ENCODE data around the gene CRB1. TPM values are rescaled to one million over a fixed set of nuclear protein-coding genes. Genes with fewer than 3 reads are reported as not detected.

CRB1 gene
- total RNA-seq, 6 experiments from 2014 or later = 0.07 TPM; not detected in 5

DNA sequence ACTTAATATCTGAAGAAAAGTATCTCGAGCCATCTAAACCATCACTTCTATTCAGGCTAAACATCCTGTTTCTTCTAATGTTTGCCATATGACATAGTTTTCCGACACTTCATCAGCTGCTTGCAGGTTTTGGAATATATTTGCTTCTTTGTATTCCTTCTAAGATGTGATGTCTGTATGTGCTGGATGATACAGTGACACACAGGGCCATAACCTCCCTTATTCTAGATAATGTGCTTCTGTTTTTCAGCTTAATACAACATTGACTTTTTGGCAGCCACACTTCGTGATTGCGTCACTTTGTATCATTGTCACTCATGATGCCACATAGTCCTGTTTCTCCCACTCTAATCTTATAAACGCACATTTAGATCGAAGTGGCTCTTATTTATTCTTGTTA, 156.3 kb downstream of the CRB1 start:
- H3K36me3 Mint-ChIP-seq (ENCODE audit: low read depth) = no peaks in the 10 kb centered on the region
- TF ChIP-seq CTCF (IDR thresholded peaks at IDR 0.05) = no peak
- H3K9me3 Mint-ChIP-seq = no peaks in the 10 kb centered on the region
- no peak overlapping the region for H3K4me3 Mint-ChIP-seq
- no peak for DNase-seq
- no peak overlapping the region for H3K27ac Mint-ChIP-seq
- H3K27me3 Mint-ChIP-seq (ENCODE audit: insufficient read depth) = peaks cover 2% of the 10 kb centered on the region; the same call in 1 of the 2 replicates
- H3K4me1 Mint-ChIP-seq (ENCODE audit: low read depth) = peaks cover 8% of the 10 kb centered on the region

GRCh38 chr1:197429372-197429771, 161.3 kb downstream of the CRB1 start:
- no peak for DNase-seq
- H3K4me1 Mint-ChIP-seq (ENCODE audit: low read depth) = no peaks in the 10 kb centered on the region
- peaks cover 4% of the 10 kb centered on the region; the same call in 1 of the 2 replicates for H3K27me3 Mint-ChIP-seq (ENCODE audit: insufficient read depth)
- no peaks in the 10 kb centered on the region for H3K9me3 Mint-ChIP-seq
- no peak for TF ChIP-seq CTCF (IDR thresholded peaks at IDR 0.05)
- H3K27ac Mint-ChIP-seq = no peak overlapping the region
- H3K4me3 Mint-ChIP-seq = no peak overlapping the region
- H3K36me3 Mint-ChIP-seq (ENCODE audit: low read depth) = no peaks in the 10 kb centered on the region

DNA sequence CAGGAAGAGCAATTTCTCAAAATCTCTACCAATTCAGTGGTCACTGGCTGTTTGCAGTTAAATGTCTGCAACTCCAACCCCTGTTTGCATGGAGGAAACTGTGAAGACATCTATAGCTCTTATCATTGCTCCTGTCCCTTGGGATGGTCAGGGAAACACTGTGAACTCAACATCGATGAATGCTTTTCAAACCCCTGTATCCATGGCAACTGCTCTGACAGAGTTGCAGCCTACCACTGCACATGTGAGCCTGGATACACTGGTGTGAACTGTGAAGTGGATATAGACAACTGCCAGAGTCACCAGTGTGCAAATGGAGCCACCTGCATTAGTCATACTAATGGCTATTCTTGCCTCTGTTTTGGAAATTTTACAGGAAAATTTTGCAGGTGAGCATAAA, 167.2 kb downstream of the CRB1 start:
- no peaks in the 10 kb centered on the region for H3K36me3 Mint-ChIP-seq (ENCODE audit: low read depth)
- no peak for DNase-seq

GRCh38 chr1:197437601-197438000, 169.5 kb downstream of the CRB1 start:
- no peaks in the 10 kb centered on the region for H3K36me3 Mint-ChIP-seq (ENCODE audit: low read depth)
- no peaks in the 10 kb centered on the region; the same call in 1 of the 2 replicates for H3K27me3 Mint-ChIP-seq (ENCODE audit: insufficient read depth)
- H3K27ac Mint-ChIP-seq = no peak overlapping the region
- H3K4me1 Mint-ChIP-seq (ENCODE audit: low read depth) = peaks cover 8% of the 10 kb centered on the region
- no peak for TF ChIP-seq CTCF (IDR thresholded peaks at IDR 0.05)
- H3K9me3 Mint-ChIP-seq = no peaks in the 10 kb centered on the region
- no peak for DNase-seq
- no peak overlapping the region for H3K4me3 Mint-ChIP-seq

More for the DNA sequence above, 167.2 kb downstream of the CRB1 start:
- Mint-ChIP-seq H3K4me3 (no peak overlapping the region), H3K9me3 (no peaks in the 10 kb centered on the region), H3K27me3 (ENCODE audit: insufficient read depth) (no peaks in the 10 kb centered on the region; the same call in 1 of the 2 replicates), H3K4me1 (ENCODE audit: low read depth) (no peaks in the 10 kb centered on the region), H3K27ac (no peak overlapping the region)
- no peak for TF ChIP-seq CTCF (IDR thresholded peaks at IDR 0.05)

- peaks cover 8% of the 10 kb centered on the region for H3K4me1 Mint-ChIP-seq (ENCODE audit: low read depth)
- no peak for DNase-seq
- TF ChIP-seq CTCF (IDR thresholded peaks at IDR 0.05) = no peak
- no peaks in the 10 kb centered on the region for H3K36me3 Mint-ChIP-seq (ENCODE audit: low read depth)
- no peak overlapping the region for H3K4me3 Mint-ChIP-seq
- H3K27me3 Mint-ChIP-seq (ENCODE audit: insufficient read depth) = no peaks in the 10 kb centered on the region; the same call in 1 of the 2 replicates
- H3K27ac Mint-ChIP-seq = no peak overlapping the region
- no peaks in the 10 kb centered on the region for H3K9me3 Mint-ChIP-seq
Observed at GRCh38 chr1:197438010-197438790, 170.1 kb downstream of the CRB1 start.

All from HFFc6 (cell line).